NOMO-1 treated with dmso at 0.1 percent for 144 hours (cell line): ENCODE results near the gene TEKT5.
"Not testable (repeated sequence)": the region's sequence is repeated elsewhere in the genome, so short reads cannot be mapped to it uniquely, and the experiment has no call there.

Source experiments
- DNase-seq: peaks from one replicate; lab custom pipeline; 2025; ENCODE audit not compliant: unreplicated experiment; lab: John Stamatoyannopoulos, UW

The TEKT5 gene

DNA sequence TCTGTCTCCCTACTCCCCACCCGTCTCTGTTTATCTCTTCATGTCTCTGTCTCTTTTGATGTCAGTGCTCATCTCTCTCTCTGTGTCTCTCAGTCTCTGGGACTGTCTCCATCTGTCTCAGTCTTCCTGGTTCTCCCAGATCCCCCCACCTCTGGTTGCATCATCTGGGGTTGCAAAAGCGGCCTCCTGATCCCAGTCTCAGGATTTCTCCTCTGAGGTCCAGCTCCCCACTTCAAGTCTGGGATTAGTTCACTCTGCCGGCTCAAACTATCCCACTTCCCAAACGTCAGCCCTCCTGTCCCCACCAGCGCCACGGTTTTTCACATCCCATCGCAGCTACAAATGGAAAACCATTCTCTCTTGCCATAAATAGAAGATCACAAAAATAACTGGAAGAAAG is 9.0 kb downstream of the TEKT5 start:
- DNase-seq = no peak

DNA sequence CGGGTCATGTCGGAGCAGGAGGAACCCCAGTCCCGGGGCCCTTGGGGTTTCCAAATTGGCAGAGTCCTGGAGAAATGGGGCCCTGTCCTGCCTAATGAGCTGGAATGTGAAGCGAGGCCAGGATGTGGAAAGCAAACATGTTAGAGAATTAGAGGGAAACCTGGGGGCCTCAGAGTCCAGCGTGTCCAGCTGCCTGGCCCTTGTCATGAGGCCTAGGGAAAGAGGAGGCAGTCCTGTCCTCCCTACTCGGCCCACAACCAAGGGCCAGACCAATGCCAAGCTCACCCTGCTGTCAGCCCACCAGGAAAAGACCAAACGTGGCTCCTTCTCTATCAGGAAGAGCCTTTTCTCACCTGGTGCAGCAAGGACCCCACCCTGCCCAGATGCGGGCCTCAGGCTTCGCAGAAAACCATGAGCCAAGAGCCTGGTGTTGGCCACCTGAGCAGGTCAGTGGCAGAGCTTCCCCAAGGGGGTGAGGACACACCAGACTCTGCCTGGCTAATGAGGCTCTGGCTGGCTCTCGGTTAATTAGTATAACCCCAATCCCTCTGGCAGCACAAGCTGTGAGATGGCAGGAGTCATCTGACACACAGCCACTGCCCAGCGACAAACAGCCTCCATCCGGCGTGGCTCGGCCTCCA is 10.1 kb downstream of the TEKT5 start:
- DNase-seq = no peak

GRCh38 chr16:10683170-10683569 is 11.6 kb downstream of the TEKT5 start:
- DNase-seq = no peak

- no peak for DNase-seq
These were observed 12.1 kb downstream of the TEKT5 start for GRCh38 chr16:10682604-10683003.

DNA sequence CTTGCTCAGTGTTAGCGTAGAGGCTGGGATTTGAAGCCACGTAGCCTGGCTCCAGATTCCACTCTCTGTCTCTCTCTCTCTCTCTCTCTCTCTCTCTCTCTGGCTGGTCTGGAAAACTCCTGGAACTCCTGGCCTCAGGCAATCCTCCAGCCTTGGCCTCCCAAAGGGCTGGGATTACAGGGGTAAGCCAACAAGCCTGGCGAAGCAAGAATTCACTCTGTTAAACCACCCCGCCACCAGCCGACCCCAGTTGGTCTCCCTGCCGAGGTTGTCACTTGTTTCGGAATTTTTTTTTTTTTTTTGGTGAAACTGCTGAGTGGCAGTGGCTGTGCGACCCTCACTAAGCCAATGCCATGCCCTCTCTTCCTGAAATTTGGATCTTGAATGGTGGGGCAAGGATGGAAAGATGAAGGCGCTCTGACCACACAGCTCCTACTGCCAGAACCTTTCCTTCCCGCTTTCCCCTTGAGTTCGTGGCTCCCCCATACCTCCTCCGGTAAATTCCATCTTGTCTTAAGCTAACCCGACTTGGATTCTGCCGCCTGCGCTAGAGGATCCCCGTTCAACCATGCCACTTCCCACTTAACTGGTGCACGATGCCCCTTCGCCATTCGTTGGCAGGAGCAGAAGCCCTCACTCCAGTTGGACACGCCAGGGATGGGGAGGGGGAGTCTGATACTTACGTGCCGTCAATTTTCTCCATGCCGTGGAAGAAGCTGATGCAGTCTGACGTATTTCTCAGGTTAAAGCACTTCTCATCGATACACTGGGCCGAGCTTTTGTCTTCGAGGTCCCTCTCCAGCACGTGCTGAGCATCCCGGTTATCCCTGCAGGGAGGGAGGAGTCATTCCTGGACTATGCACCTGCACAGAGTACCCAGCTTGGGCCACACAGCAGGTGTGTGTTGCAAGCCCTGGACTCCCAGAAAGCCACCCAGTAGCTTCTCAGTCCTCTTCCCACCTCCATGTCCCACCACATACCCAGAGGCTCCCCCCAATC is 13.1 kb downstream of the TEKT5 start:
- DNase-seq = no peak

DNA sequence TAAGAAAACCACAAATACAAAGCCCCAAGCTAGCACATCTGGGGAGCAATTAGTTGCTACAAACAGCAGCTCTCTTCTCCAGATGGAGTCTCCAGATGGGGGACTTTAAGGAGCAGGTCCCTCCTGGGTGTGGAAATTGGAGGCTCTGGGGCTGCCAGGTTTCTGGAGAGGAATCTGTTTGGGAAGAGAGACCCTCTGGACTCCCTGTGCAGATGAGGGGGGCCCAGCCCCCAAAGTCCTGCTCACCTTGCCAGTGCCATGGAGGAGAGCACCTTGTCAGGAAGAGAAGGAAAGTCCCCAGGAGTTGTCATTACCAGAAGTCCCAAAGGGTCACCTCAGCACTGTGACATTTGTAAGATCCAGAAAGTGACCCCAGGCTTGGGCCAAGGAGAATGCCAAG is 14.8 kb downstream of the TEKT5 start:
- DNase-seq = no peak

DNA sequence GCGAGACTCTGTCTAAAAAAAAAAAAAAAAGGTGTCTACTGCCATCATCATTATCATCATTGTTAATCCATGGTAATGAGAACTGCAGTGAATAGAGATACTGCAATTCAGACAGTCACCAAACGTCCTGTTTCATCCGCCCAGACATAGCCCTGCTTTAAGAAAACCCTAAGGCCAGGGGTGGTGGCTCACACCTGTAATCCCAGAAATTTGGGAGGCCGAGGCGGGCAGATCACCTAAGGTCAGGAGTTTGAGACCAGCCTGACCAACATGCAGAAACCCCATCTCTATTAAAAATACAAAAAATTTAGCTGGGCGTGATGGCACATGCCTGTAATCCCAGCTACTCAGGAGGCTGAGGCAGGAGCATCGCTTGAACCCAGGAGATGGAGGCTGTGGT is 15.3 kb downstream of the TEKT5 start:
- not testable (repeated sequence) for DNase-seq

DNA sequence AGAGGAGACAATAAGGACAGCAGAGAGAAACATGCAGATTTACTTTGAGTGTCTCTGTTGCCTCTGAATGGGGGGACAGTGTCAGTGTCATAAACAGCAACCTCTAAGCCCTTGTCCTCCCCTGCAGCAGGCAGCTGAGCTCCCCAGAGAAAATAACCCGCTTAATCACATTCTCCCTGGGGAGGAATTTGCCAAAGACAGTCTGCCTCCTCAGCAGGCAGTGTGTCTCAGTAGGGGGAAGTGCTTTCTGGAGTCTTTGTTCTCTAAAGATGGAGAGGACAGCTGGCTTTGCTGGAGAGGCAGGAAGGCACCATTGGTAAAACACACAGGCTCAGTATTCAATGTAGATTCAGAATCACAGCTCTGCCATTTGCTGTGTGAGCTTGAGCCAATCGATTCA is 16.1 kb downstream of the TEKT5 start:
- DNase-seq = no peak

GRCh38 chr16:10676284-10676683 is 18.4 kb downstream of the TEKT5 start:
- DNase-seq = no peak

DNA sequence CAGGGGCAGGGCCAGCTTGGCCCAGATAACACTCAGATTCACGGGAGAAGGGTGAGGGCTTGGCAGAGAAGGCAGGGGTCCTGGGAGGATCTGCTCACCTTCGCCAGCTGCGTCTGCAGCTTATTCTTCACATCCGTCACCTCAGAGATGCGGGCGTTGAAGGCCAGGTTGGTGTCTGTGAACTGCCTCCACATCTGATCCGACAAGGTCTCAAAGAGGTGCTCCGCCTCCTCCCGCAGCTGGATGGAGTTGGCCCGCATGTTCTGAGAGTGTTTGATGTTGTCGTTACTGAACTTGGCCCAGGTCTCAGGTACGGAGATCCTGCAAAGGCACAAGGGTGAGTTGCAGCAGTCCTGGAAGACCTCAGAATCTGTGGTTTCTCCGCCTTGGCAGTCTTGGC is 18.9 kb downstream of the TEKT5 start:
- no peak for DNase-seq

DNA sequence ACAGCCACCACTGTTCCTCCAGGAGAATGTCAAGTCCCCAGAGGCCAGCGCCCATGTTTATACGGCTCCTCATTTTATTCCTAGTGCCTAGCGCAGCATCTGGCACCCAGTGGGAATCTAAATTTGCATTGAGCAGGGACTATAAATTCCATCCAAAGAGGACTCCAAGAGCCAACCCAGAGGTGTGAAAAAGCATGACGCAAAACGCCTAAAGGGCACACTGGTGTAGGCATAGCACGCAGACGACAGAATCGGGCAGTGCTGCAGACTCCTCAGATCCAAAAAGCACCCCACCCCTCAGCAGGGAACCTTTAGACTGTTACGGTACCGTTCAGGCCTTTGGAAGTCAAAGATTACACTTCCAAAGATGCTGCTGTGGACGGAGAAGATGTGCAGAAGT is 19.5 kb downstream of the TEKT5 start:
- DNase-seq = no peak

GRCh38 chr16:10671729-10672128 is 23.0 kb downstream of the TEKT5 start:
- no peak for DNase-seq

GRCh38 chr16:10669791-10670190 is 24.9 kb downstream of the TEKT5 start:
- no peak for DNase-seq

DNA sequence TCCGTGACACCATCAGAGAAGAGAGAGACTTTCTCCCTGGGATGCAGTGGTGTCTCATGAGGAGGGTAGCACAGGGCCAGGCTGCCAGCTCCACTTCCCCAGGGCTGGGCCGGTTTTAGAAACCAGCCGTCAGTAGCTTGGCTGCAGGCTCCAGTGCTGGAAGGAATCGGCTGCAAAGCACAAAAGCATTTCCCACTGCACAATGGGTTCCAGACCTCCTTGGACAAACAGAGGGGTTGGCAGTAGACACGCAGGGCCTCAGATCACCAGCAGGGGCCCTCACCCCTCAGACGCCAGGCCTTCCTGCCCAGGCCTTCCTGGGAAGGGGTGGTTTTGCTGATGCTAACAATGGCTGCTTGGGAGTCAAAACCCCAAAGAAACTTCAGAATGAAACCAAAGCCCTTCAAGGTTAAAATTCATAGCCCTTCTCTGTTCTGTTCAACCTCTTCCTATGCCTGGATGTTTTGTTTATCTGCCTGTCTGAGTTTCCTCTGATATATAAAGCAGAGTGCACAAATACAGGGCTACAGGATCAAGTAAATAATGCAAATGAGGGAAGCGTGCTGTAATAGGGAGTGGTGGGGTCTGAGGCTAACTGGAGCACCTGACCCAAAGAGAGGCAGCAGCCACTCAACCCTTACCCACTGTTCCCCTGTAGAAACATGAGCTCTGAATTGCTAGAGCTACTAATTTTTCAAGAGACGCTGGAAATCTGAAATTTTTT is 26.2 kb downstream of the TEKT5 start:
- no peak for DNase-seq

DNA sequence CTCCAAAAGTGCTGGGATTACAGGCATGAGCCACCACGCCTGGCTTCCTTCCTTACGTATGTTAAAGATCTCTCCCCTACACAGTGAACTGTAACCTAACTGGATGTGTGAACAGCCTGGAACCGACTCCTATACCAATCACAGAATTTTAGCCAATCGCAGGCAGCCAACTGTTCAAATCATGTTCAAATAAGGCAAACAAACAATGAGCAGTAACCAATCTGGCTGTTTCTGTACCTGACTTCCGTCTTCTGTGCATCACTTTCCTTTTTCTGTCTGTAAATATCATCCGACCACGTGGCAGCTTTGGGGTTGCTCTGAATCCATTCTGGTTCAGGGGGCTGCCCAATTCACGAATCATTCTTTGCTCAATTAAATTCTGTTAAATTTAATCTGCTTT is 27.5 kb downstream of the TEKT5 start:
- no peak for DNase-seq

GRCh38 chr16:10666291-10666690 is 28.4 kb downstream of the TEKT5 start:
- DNase-seq = no peak

- DNase-seq = no peak
These were observed 29.6 kb downstream of the TEKT5 start for GRCh38 chr16:10665166-10665565.

DNA sequence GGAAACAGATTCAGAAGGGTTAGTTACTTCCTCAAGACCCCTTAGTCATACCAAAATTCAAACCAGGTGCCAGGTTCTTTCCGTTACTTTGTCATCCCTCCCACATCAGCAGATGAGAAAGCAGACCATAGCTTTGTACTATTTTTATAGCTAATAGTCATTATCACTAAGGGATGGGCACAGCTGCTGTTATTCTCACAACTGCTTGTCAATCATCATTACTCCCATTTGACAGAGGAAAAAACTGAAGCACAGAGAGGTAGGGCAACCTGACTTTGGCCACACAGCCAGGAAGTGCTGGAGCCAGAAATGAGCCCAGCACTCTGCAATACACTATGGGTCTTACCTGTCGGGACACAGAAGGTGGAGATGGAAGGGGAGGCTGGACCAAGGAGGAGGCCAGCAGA is 30.0 kb downstream of the TEKT5 start:
- no peak for DNase-seq

GRCh38 chr16:10663744-10664143 is 31.0 kb downstream of the TEKT5 start:
- DNase-seq = no peak

DNA sequence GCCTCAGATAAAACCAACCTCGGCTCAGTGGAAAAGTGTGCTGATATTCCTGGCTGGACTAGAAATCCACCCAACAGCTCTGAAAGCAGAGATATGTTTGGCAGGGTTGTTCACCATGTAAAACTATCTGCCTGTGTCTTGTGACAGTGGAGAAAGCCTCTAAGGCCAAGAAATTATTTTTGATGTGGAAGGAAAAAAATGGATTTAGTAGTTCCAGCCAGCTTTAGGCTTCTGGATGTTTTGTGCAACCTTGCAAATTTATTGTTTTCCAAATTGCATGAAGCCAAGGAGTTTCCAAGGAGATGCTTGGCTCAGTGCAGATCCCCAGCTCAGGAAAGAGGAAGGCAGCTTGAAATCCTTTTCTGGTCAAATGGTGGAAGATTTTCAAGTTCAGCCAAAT is 31.6 kb downstream of the TEKT5 start:
- no peak for DNase-seq

- DNase-seq = no peak
These were observed 32.5 kb downstream of the TEKT5 start for GRCh38 chr16:10662212-10662611.

DNA sequence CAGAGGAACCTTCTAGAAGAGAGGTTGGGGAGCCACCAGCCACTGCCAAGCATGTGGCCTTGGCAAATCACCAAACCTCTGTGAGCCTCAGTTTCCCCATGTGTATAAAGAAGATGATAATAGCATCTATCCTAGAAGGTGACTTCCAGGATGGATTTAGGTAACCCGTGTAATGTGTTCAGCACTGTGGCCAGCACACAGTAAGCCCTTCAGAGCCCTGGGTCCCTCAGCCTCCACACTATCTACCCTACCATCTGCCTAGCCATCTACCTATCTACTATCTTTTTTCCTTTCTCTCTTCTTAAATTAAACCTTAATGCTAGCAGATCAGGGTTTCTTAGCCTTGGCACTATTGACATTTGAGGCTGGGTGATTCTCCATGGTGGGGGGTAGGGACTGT is 33.0 kb downstream of the TEKT5 start:
- DNase-seq = no peak
